ENCODE data around the gene TP53I11.

The TP53I11 gene

DNA sequence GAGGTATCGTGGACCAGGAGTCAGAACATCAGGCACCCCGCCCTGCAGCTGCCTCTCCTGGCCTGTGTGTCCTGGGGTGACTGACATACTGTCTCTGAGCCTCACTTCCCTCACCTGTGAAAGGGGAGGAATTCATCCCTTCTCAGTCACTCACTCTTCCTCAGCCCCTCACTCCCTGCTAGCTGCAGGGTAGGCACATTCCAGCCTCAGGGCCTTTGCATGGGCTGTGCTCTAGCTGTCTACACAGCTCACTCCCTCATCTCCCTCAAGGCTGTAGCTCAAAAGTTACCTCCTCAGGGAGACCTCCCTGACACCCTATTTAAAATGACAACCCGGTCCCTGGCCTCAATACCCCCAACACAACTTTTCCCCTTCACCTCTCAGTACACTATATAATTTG is 2.5 kb downstream of the TP53I11 start:
- H3K27ac ChIP-seq = no peak overlapping the region
- TF ChIP-seq, protein P1, sequence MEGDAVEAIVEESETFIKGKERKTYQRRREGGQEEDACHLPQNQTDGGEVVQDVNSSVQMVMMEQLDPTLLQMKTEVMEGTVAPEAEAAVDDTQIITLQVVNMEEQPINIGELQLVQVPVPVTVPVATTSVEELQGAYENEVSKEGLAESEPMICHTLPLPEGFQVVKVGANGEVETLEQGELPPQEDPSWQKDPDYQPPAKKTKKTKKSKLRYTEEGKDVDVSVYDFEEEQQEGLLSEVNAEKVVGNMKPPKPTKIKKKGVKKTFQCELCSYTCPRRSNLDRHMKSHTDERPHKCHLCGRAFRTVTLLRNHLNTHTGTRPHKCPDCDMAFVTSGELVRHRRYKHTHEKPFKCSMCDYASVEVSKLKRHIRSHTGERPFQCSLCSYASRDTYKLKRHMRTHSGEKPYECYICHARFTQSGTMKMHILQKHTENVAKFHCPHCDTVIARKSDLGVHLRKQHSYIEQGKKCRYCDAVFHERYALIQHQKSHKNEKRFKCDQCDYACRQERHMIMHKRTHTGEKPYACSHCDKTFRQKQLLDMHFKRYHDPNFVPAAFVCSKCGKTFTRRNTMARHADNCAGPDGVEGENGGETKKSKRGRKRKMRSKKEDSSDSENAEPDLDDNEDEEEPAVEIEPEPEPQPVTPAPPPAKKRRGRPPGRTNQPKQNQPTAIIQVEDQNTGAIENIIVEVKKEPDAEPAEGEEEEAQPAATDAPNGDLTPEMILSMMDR (conservative IDR thresholded peaks at IDR 0.05) = no peak

GRCh38 chr11:44947114-44947513 is 3.6 kb downstream of the TP53I11 start:
- TF ChIP-seq, protein P1 (conservative IDR thresholded peaks at IDR 0.05) = no peak
- H3K27ac ChIP-seq = no peak overlapping the region

- no peak overlapping the region for H3K27ac ChIP-seq
- TF ChIP-seq, protein P1 (conservative IDR thresholded peaks at IDR 0.05) = no peak
These were observed 4.4 kb downstream of the TP53I11 start for GRCh38 chr11:44946263-44946662.

- H3K27ac ChIP-seq = no peak overlapping the region
- TF ChIP-seq, protein P1 (conservative IDR thresholded peaks at IDR 0.05) = no peak
These were observed 5.0 kb downstream of the TP53I11 start for GRCh38 chr11:44945666-44946065.

- TF ChIP-seq, protein P1 (conservative IDR thresholded peaks at IDR 0.05) = no peak
- no peak overlapping the region for H3K27ac ChIP-seq
These were observed 5.8 kb downstream of the TP53I11 start for GRCh38 chr11:44944853-44945235.

GRCh38 chr11:44944181-44944852 is 6.4 kb downstream of the TP53I11 start:
- TF ChIP-seq, protein P1 (conservative IDR thresholded peaks at IDR 0.05) = no peak
- no peak overlapping the region for H3K27ac ChIP-seq

DNA sequence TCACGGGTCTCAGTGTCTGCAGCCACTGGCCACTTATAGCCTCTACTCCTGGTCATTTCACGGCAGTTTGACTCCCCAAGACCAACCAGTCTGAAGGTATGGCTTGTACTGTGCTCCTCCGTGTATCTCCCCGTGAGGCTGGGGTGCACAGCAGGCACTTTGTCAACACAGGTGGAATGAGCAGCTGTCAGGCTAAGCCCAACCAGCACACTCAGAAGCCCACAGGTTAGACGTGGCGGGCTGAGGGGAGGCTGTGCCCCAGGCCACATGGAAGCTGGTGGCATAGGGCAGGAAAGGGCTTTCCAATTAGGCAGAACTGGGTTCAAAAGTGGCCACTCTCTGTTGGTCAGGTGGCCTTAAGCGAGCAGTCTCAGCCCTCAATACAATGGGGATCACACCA is 7.0 kb downstream of the TP53I11 start:
- TF ChIP-seq, protein P1 (conservative IDR thresholded peaks at IDR 0.05) = no peak
- H3K27ac ChIP-seq = no peak overlapping the region

All from VCaP (cell line).